Right hindlimb (tissue), 1 donor: Measurements from ENCODE around the gene ILKAP.

ENCODE experiments used
- DNase-seq: peaks from one replicate; pipeline ENCODE4 v3.0.0-alpha.2; 2018

ILKAP gene

DNA sequence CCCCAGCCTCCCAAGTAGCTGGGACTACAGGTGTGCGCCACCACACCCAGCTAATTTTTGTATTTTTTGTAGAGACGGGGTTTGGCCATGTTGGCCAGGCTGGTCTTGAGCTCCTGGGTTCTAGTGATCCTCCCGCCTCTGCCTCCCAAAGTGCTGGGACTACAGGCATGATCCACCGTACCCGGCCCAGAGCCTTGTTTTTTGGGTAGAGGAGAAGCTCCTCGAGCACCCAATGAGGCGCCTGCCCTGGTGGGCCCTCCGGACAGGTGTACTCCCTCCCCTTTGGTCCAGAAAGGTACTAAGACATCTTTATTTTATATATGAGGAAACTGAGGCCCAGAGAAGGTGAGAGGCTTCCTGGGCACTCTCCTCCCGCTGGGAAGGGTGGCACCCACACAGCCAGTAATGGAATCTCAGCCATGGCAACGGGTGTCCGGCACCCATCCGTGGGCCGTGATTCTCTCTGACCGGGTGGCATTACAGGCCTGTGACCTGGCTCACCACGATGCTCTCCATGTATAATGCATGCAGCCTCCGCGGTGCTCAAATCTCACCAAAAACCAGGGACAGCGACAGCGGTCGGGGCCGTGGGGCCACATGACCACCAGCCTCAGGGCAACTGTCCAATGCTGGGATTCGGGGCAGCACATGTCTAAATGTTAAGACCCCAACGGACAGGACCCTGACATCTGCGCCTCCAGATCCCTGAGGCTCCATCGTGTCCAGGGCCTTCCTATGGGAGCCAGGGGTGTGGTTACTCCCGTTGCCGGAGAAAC lies 81.8 kb downstream of the ILKAP start:
- DNase-seq = no peak

DNA sequence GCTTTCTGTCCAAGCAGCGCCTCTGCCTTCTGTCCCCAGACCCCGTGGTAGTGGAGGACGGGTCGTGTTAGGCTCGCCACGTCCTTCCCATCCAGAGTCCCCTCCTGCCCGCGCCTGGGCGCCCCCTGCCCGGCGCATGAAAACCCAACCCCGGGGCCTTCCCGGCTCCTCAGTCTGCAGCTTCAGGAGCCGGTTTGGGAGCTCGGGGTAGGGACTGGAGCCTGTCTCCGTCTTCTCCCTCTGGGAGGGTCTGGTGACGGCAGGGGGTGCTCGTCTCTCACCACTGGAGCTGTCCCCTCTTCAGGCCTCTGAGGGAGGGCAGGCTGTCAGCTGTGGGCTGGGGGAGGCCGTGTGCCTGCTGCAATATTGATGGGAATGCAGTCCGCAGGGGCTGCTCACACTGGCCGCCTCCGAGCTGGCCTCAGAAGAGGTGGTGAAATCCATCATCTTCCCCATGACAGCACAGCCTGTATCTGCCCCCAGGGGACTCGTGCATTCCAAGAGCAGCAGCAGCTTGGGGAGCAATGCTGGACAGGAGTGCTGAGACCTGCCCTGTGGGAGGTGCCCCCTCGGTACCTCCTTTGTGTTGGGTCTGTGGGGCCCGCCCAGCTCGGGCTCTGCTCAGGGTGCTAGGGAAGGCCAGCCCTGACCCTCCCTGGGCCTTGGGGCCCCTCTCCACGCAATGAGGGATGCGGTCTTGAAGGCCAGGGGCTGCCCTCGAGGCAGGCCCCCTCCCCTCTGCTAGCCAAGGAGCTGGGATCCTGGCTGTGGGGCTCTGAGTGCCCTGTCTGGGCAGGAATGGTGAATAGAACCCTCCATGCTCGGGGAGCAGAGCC lies 82.8 kb downstream of the ILKAP start:
- peak; percentile 60 for DNase-seq
